SW 1271 (cell line): ENCODE data around the gene KCNAB2.

Experiments
- DNase-seq, 2 experiments: peaks; one replicate each; lab custom pipeline; 2025; lab: John Stamatoyannopoulos, UW

Gene KCNAB2

GRCh38 chr1:6129313-6129712 is 83.6 kb downstream of the KCNAB2 start:
- no peak for DNase-seq

DNA sequence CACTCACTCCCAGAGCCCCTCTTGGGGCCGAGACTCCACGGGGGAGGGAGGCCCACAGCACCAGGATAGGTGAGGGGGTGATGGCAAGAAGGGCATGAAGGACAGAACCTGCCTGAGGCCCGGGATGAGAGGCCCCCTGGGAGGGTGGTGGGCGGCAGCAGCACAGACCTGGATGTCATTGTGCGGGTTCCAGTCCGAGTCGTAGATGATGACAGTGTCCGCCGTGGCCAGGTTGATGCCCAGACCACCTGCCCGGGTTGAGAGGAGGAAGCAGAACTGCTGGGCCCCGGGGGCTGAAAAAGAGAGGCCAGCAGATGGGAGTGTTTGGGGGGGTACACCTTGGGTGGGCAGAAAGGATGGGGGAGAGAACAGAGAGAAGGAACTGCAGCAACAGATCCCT is 84.3 kb downstream of the KCNAB2 start:
- DNase-seq = no peak

- DNase-seq = no peak
Observed at GRCh38 chr1:6130596-6130995, 84.9 kb downstream of the KCNAB2 start.

- no peak for DNase-seq
Observed at GRCh38 chr1:6131561-6131960, 85.9 kb downstream of the KCNAB2 start.

DNA sequence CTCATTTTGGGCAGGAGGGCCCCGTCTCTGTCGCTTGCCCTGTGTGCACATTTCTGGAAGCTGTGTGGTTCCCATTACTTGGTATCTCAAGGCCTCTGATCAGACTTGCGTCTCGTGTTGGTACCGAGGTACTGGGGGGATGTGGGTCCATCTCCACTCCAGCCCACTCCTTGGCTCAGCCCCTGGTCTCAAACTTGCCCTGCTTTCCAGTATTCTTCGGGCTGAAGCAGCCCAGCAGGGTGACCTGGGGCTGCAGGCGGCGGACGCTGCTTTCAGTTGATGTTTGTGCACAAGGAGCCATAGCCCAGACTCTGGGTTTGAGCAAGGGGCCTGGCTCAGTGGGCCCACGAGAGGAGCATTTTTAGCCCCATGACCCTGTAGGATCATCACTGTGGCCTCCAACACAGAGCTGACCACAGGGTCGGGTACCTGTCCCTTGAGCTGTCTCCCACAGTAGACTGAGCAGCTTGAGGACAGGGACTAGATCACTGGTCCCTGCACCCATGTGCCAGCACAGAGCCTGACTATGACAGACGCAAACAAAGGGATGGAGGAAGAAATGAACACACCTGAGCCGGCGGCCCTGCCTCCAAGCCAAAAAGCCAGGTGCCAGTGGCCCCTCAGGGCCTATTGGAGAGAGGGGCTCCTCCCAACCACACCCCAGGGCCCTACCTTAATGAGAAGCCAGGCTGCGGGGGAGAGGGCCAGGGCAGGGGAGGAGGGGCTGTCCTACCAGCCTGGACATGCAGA is 87.6 kb downstream of the KCNAB2 start:
- no peak for DNase-seq

- no peak for DNase-seq
Observed at GRCh38 chr1:6134206-6134605, 88.5 kb downstream of the KCNAB2 start.

DNA sequence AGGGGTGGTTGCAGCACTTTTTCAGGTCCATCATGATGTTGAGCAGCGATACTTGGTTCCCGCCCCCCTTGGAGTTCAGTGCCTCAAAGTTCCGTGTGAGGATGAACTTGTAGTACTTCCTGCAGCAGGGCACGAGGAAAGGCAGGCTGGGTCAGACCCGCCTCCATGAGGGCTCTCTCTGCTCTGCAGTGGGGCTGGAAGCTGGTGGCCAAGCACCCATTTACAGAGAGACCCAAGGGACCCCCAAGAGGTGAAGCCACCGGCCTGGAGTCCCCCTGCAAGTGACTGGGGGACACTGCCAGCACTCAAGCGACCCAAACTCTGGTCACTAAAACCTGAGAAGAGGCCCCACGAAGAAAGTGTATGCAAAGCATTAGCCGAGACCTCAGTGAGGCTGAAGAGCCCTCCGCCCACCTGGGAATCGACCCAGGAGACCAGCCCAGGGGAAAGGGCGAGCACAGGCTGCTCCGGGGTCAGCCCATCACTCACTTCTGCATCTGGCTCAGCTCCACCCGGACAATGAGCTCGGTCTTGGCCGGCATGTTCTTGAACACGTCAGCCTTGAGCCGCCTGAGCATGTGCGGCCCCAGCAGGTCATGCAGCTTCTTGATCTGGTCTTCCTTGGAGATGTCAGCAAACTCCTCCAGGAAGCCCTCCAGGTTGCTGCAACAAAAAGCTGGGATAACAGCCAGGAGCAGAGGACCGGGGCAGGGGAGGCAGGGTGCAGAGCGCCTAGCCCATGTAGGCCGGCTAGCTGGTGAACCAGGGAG is 89.2 kb downstream of the KCNAB2 start:
- no peak for DNase-seq

- no peak for DNase-seq
Observed at GRCh38 chr1:6136516-6137220, 91.0 kb downstream of the KCNAB2 start.

- DNase-seq = no peak
Observed at GRCh38 chr1:6137758-6138157, 92.1 kb downstream of the KCNAB2 start.

GRCh38 chr1:6140413-6140812 is 94.7 kb downstream of the KCNAB2 start:
- DNase-seq = no peak

GRCh38 chr1:6141592-6141991 is 95.9 kb downstream of the KCNAB2 start:
- no peak for DNase-seq

- DNase-seq = no peak
Observed at GRCh38 chr1:6142036-6142621, 96.4 kb downstream of the KCNAB2 start.

- DNase-seq = no peak
Observed at GRCh38 chr1:6142734-6143133, 97.0 kb downstream of the KCNAB2 start.

DNA sequence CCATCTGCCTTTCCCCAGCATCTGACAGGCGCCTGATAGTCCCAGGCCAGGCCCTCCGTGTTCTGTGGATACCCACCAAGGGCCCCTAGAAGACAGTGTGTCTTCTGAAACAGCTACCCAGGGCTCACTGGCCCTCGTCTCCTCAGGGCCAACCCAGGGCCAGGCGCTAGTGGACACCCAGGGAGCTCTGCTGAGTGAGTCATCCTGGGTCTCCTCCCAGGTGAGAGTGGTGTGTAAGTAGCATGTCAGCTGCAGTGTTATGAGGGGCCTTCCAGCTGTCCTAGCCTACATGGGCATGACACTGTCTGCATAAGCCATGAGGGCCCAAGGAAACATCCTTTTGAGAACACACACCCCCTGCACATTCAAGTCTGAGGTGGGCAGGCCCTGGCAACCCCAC is 97.7 kb downstream of the KCNAB2 start:
- no peak for DNase-seq

DNA sequence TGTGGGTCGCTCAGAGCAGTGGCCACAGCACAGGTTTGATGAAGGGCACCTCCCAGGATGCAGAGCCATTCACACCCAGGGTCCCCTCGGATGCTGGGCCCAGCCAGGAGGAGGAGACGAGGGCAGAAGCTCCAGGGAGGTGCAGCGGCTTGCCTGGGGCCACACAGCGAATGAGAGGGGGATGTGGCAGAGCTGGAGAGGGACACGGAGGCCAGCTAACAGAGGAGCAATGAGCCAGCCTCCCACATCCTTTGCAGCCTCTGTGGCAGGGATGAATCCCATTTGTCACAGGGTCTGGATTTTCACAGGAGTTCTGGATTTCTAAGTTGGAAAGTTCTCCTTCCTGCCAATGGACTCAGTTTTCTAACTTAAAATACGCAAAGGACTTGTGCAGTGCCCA is 98.5 kb downstream of the KCNAB2 start:
- no peak for DNase-seq

GRCh38 chr1:6144647-6145395 is 99.1 kb downstream of the KCNAB2 start:
- no peak for DNase-seq

- no peak for DNase-seq
Observed at GRCh38 chr1:6145396-6145750, 99.7 kb downstream of the KCNAB2 start.

- no peak for DNase-seq
Observed at GRCh38 chr1:6145864-6146410, 100.2 kb downstream of the KCNAB2 start.

- DNase-seq = no peak
Observed at GRCh38 chr1:6148497-6149241, 103.0 kb downstream of the KCNAB2 start.

GRCh38 chr1:6149597-6149996 is 103.9 kb downstream of the KCNAB2 start:
- DNase-seq = no peak
